ENCODE measurements around the gene GALNT10. TPM values are rescaled to one million over a fixed set of nuclear protein-coding genes. Genes with fewer than 3 reads are reported as not detected.

The GALNT10 gene
- total and polyA plus RNA-seq, 2 of the 8 experiments (the other 6 are each of a cell fraction or from before 2014, with no cell fraction given): 4.6 to 15.5 TPM

DNA sequence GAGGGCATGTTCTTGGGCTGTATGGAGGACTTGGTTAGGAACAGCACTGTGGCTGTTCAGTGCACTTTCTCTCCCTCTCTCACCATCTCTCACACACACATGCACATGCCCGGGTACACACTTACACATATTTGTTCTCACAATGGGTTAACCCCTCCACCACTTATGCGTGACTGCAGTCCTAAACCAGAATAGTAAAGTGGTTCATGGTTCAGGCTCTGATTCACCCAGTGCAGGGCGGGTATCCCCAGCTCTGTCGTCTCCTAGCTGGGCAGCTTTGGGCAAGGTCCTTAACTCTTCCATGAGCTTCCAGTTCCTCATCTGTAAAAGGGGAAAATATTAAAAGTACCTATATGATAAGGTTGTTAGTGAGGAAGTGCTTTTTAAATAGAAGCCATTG is 45.3 kb upstream of the GALNT10 start:
- H2BK12ac ChIP-seq (ENCODE audit: low read depth, low read length): no peak overlapping the region
- H4K8ac ChIP-seq (ENCODE audit: extremely low read depth, insufficient read depth, low read length): no peak overlapping the region
- peaks cover 0 to 2% (median 0%) of the 10 kb centered on the region in 4 experiments; a peak in 2 of 7 replicates for H3K4me1 ChIP-seq (replicated peaks in 1 of 4; ENCODE audit: control insufficient read depth in 3 of 4, insufficient read depth in 4 of 4, low read length in 3 of 4)
- ChIA-PET CTCF (ENCODE audit: partially characterized antibody) (interaction anchor here (0.7 to 7.6 kb wide), 6 partner anchors 11 to 396 kb away, joined by 3 to 73 read pairs (median 3); no protein-coding TSS in a partner anchor), POLR2A (ENCODE audit: partially characterized antibody) (interaction anchor here (0.6 kb wide), 1 partner anchor 743 kb away, joined by 3 read pairs; no protein-coding TSS in a partner anchor)
- no peak overlapping the region for H3K56ac ChIP-seq (replicated peaks; ENCODE audit: insufficient read length, low read depth, low read length)
- H3K4me2 ChIP-seq (ENCODE audit: insufficient read depth in 1 of 2, low read depth in 2 of 2, low read length in 2 of 2): no peak overlapping the region
- no peak overlapping the region for H2BK120ac ChIP-seq (replicated peaks; ENCODE audit: low read depth, low read length)
- no peaks in the 10 kb centered on the region for H3K23me2 ChIP-seq (ENCODE audit: low read depth, low read length)
- no peak overlapping the region for H4K91ac ChIP-seq (replicated peaks; ENCODE audit: insufficient read length, low read length)
- H4K5ac ChIP-seq (ENCODE audit: insufficient read length, low read depth, low read length): no peak overlapping the region
- H3K14ac ChIP-seq (ENCODE audit: insufficient read length): no peak overlapping the region
- H3K79me2 ChIP-seq (ENCODE audit: control insufficient read depth in 1 of 2, insufficient read depth in 2 of 2, low read length in 2 of 2): no peaks in the 10 kb centered on the region
- H2AFZ ChIP-seq (ENCODE audit: low read length): no peak overlapping the region
- H3K36me3 ChIP-seq (ENCODE audit: control insufficient read depth in 2 of 4, insufficient read depth in 4 of 4, low read length in 3 of 4): no peaks in the 10 kb centered on the region
- no peaks in the 10 kb centered on the region for H4K20me1 ChIP-seq (replicated peaks in 1 of 2; ENCODE audit: control insufficient read depth in 1 of 2, insufficient read depth in 2 of 2, low read length in 2 of 2)
- H3K4me3 ChIP-seq (ENCODE audit: extremely low read depth in 1 of 4, insufficient read depth in 2 of 4, low read depth in 3 of 4, low read length in 4 of 4): no peak overlapping the region
- no peak overlapping the region for H2BK15ac ChIP-seq (ENCODE audit: low read length)
- H3K4ac ChIP-seq (replicated peaks; ENCODE audit: insufficient read length, low read depth, low read length): no peak overlapping the region
- H2AK5ac ChIP-seq (ENCODE audit: low read depth, low read length): no peak overlapping the region
- 94% methylated on average over 4 of the region's 4 CpGs; no CpG with 5 or more reads in 1 of the 2 experiments for WGBS, 2 experiments (ENCODE audit: extremely low coverage in 1 of 2, insufficient coverage in 1 of 2, insufficient read length in 1 of 2, insufficient replicate concordance in 2 of 2, low coverage in 1 of 2, low lambda C conversion rate in 2 of 2, missing lambda C conversion rate in 1 of 2)
- no peak overlapping the region for H2BK5ac ChIP-seq (ENCODE audit: low read depth, low read length)
- H3K9ac ChIP-seq (replicated peaks in 1 of 4; ENCODE audit: extremely low read depth in 1 of 4, low read depth in 3 of 4, low read length in 3 of 4): no peak overlapping the region
- H3K23ac ChIP-seq (ENCODE audit: insufficient read length): no peak overlapping the region
- FAIRE-seq: no peak
- H3K9me3 ChIP-seq (ENCODE audit: insufficient read depth in 2 of 2, low read depth in 1 of 2, low read length in 1 of 2): no peaks in the 10 kb centered on the region
- DNase-seq (ENCODE audit: low read depth in 1 of 2, low spot score in 2 of 2): no peak
- H3K79me1 ChIP-seq (ENCODE audit: low read depth, low read length): no peaks in the 10 kb centered on the region
- no peaks in the 10 kb centered on the region for H3K27me3 ChIP-seq (replicated peaks in 1 of 4; ENCODE audit: control insufficient read depth in 3 of 4, extremely low read depth in 1 of 4, insufficient read depth in 3 of 4, low read length in 3 of 4)
- H3K18ac ChIP-seq (ENCODE audit: extremely low read depth, low read length): no peak overlapping the region
- H3K27ac ChIP-seq (ENCODE audit: low read depth, low read length): no peak overlapping the region
- H2BK20ac ChIP-seq (ENCODE audit: low read length): peak overlapping the region; percentile 9; the same call in 1 of the 2 replicates
- TF ChIP-seq SUZ12 (IDR thresholded peaks at IDR 0.05; ENCODE audit: low read length): no peak
- TF ChIP-seq BRCA1 (IDR thresholded peaks at IDR 0.05; ENCODE audit: low read depth, low read length): no peak
- TF ChIP-seq SP2 (IDR thresholded peaks at IDR 0.05; ENCODE audit: low read length): no peak
- no peak for TF ChIP-seq SIN3A (conservative IDR thresholded peaks at IDR 0.05 in 1 of 2, IDR thresholded peaks at IDR 0.05 in 1 of 2; ENCODE audit: low read depth in 1 of 2, low read length in 2 of 2)
- no peak for TF ChIP-seq BACH1 (IDR thresholded peaks at IDR 0.05; ENCODE audit: low read length)
- TF ChIP-seq GTF2F1 (IDR thresholded peaks at IDR 0.05; ENCODE audit: borderline replicate concordance, low read depth, low read length): no peak
- TF ChIP-seq YY1 (IDR thresholded peaks at IDR 0.05; ENCODE audit: low read depth, low read length): no peak
- TF ChIP-seq SRF (IDR thresholded peaks at IDR 0.05; ENCODE audit: low read depth, low read length): no peak
- no peak for TF ChIP-seq SP4 (IDR thresholded peaks at IDR 0.05; ENCODE audit: low read length)
